Suprapubic skin (tissue), 4 donors: ENCODE data around the gene CD40. TPM values are rescaled to one million over a fixed set of nuclear protein-coding genes. Genes with fewer than 3 reads are reported as not detected.
"Not testable (repeated sequence)": the region's sequence is repeated elsewhere in the genome, so short reads cannot be mapped to it uniquely, and the experiment has no call there.

Experiments
- DNase-seq, 2 donors: peaks; one replicate each; pipeline ENCODE4 v3.0.0-alpha.2; 2019; ENCODE audit warnings: low spot score in 2 of 2
- H3K27ac ChIP-seq: fragments of 200-600 bp; sonication (generic); one replicate; pipeline ENCODE4 v1.5.1; 2019
- H3K27me3 ChIP-seq: fragments of 200-600 bp; sonication (generic); one replicate; pipeline ENCODE4 v1.5.1; 2019
- H3K36me3 ChIP-seq: fragments of 200-600 bp; sonication (generic); one replicate; pipeline ENCODE4 v1.5.1; 2019
- H3K4me1 ChIP-seq: fragments of 200-600 bp; sonication (generic); one replicate; pipeline ENCODE4 v1.5.1; 2019
- H3K4me3 ChIP-seq: fragments of 200-600 bp; sonication (generic); one replicate; pipeline ENCODE4 v1.5.1; 2019; ENCODE audit warnings: mild to moderate bottlenecking
- H3K9me3 ChIP-seq: fragments of 200-600 bp; sonication (generic); one replicate; pipeline ENCODE4 v1.5.1; 2019
- CTCF ChIP-seq, 2 donors: fragments of 200-600 bp in 1 of 2; fragments of 450-650 bp in 1 of 2; sonication (generic) in 1 of 2; IDR thresholded peaks; one replicate each; pipeline ENCODE4 v1.5.1; 2016 to 2019; ENCODE audit warnings: antibody characterized with exemption in 2 of 2, mild to moderate bottlenecking in 1 of 2, moderate library complexity in 1 of 2
- EP300 ChIP-seq: sonication (generic); formaldehyde crosslinking; IDR thresholded peaks from one replicate; pipeline ENCODE4 v1.6.1; 2017; ENCODE audit warnings: antibody characterized with exemption
- POLR2A ChIP-seq, 2 donors: fragments of 450-650 bp; IDR thresholded peaks; one replicate each; pipeline ENCODE4 v1.6.1; 2017; ENCODE audit warnings: antibody characterized with exemption in 2 of 2, mild to moderate bottlenecking in 2 of 2, moderate library complexity in 2 of 2
- POLR2AphosphoS5 ChIP-seq, 3 donors: sonication (generic); formaldehyde crosslinking; IDR thresholded peaks; one replicate each; pipeline ENCODE4 v1.6.1; 2017; ENCODE audit warnings: antibody characterized with exemption in 3 of 3
- WGBS: methylation state at CpG from one replicate; pipeline ENCODE4 v1.1.5; 2018; 5-methylcytosine and 5-hydroxymethylcytosine counted together
- total RNA-seq, 4 donors: library from RNA; depleted of rRNA; stranded (reverse); fragments of >200 nt; gene quantifications; one replicate each; pipeline ENCODE4 v1.1.0, GENCODE V29; 2016

Gene CD40
- total RNA-seq, 4 donors from 2014 or later = 12.9 to 30.6 (median 17.2) TPM

GRCh38 chr20:46099491-46100287 lies 18.4 kb upstream of the CD40 start:
- no peak for TF ChIP-seq POLR2AphosphoS5 (IDR thresholded peaks at IDR 0.05)
- TF ChIP-seq CTCF (IDR thresholded peaks at IDR 0.05) = no peak
- TF ChIP-seq EP300 = no peak
- TF ChIP-seq POLR2A (IDR thresholded peaks at IDR 0.05) = no peak
- 38% methylated on average over 30 of the region's 48 CpGs for WGBS
- no peak for DNase-seq

GRCh38 chr20:46100444-46100843 lies 17.7 kb upstream of the CD40 start:
- not testable (repeated sequence) for H3K9me3 ChIP-seq, DNase-seq, H3K27ac ChIP-seq, H3K36me3 ChIP-seq, H3K4me3 ChIP-seq, H3K4me1 ChIP-seq
- WGBS = 94% methylated on average over 7 of the region's 7 CpGs
- peaks cover 35% of the 10 kb centered on the region for H3K27me3 ChIP-seq

More at GRCh38 chr20:46099491-46100287, 18.4 kb upstream of the CD40 start:
- peaks cover 35% of the 10 kb centered on the region for H3K27me3 ChIP-seq
- no peak overlapping the region for H3K4me3 ChIP-seq
- no peaks in the 10 kb centered on the region for H3K4me1 ChIP-seq
- no peaks in the 10 kb centered on the region for H3K9me3 ChIP-seq
- H3K36me3 ChIP-seq = no peaks in the 10 kb centered on the region
- H3K27ac ChIP-seq = no peak overlapping the region

GRCh38 chr20:46100988-46101387 lies 17.1 kb upstream of the CD40 start:
- no peaks in the 10 kb centered on the region for H3K4me1 ChIP-seq
- H3K9me3 ChIP-seq = no peaks in the 10 kb centered on the region
- peaks cover 39% of the 10 kb centered on the region for H3K27me3 ChIP-seq
- H3K27ac ChIP-seq = no peak overlapping the region
- no peaks in the 10 kb centered on the region for H3K36me3 ChIP-seq
- WGBS = 88% methylated on average over 5 of the region's 5 CpGs
- H3K4me3 ChIP-seq = no peak overlapping the region
- TF ChIP-seq POLR2AphosphoS5 (IDR thresholded peaks at IDR 0.05) (no peak), CTCF (IDR thresholded peaks at IDR 0.05) (no peak), POLR2A (IDR thresholded peaks at IDR 0.05) (no peak), EP300 (no peak)
- no peak for DNase-seq

DNA sequence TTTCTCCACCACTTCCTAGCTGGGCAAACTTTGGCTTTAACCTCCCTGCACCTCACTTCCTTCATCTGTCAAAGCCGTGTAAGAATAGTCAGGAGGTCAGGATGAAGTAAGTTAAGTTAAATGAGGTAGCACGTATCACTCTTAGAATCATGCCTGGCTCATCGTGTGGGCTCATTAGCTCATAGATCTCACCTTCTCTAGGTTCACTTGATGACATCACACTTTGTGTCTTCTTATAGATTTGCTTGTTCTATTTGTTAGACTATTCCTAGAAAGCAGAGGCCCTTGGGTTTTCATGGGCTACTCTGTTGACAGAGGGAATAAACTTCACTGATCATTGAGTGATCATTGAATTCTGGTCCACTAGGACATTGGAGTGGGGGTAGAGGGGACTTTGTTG lies 16.2 kb upstream of the CD40 start:
- DNase-seq = no peak
- H3K27me3 ChIP-seq = peaks cover 46% of the 10 kb centered on the region
- no peaks in the 10 kb centered on the region for H3K36me3 ChIP-seq
- no peaks in the 10 kb centered on the region for H3K9me3 ChIP-seq
- 87% methylated on average over 3 of the region's 3 CpGs for WGBS
- no peaks in the 10 kb centered on the region for H3K4me1 ChIP-seq
- no peak overlapping the region for H3K4me3 ChIP-seq
- TF ChIP-seq CTCF (IDR thresholded peaks at IDR 0.05) = no peak
- no peak for TF ChIP-seq POLR2AphosphoS5 (IDR thresholded peaks at IDR 0.05)
- no peak for TF ChIP-seq EP300
- TF ChIP-seq POLR2A (IDR thresholded peaks at IDR 0.05) = no peak
- no peak overlapping the region for H3K27ac ChIP-seq

DNA sequence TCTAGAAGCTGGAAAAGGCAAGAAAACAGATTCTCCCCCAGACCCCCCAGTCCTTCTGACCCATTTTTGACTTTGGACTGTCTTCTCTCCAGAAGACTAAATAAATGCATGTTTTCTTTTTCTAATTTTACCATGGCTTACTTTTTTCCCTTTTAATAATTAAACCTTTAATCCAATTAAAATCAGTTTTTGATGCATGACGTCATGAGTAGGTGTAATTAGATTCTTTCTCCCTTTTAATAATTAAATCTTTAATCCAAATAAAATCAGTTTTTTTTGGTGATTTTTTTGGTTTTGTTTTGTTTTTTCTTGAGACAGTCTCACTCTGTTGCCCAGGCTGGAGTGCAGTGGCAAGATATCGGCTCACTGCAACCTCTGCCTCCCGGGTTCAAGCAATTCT lies 15.2 kb upstream of the CD40 start:
- Histone ChIP-seq H3K36me3 (no peaks in the 10 kb centered on the region), H3K9me3 (no peaks in the 10 kb centered on the region), H3K27me3 (peaks cover 46% of the 10 kb centered on the region), H3K4me3 (no peak overlapping the region), H3K4me1 (no peaks in the 10 kb centered on the region), H3K27ac (no peak overlapping the region)
- TF ChIP-seq POLR2A (IDR thresholded peaks at IDR 0.05) = no peak
- TF ChIP-seq EP300 = no peak
- TF ChIP-seq CTCF (IDR thresholded peaks at IDR 0.05) = no peak
- no peak for TF ChIP-seq POLR2AphosphoS5 (IDR thresholded peaks at IDR 0.05)
- no peak for DNase-seq
- 91% methylated on average over 3 of the region's 3 CpGs for WGBS

GRCh38 chr20:46104262-46104661 lies 13.9 kb upstream of the CD40 start:
- WGBS = 90% methylated on average over 3 of the region's 3 CpGs
- no peak for DNase-seq
- Histone ChIP-seq H3K36me3 (no peaks in the 10 kb centered on the region), H3K27me3 (peaks cover 47% of the 10 kb centered on the region), H3K4me1 (no peaks in the 10 kb centered on the region), H3K27ac (no peak overlapping the region), H3K4me3 (no peak overlapping the region), H3K9me3 (no peaks in the 10 kb centered on the region)
- no peak for TF ChIP-seq EP300
- TF ChIP-seq POLR2A (IDR thresholded peaks at IDR 0.05) = no peak
- no peak for TF ChIP-seq CTCF (IDR thresholded peaks at IDR 0.05)
- no peak for TF ChIP-seq POLR2AphosphoS5 (IDR thresholded peaks at IDR 0.05)
